HG03139 (cell line): Measurements from ENCODE around the gene NHSL2.

Experiments
- ATAC-seq: cut with Tn5 transposase; IDR thresholded peaks from one replicate; pipeline ENCODE4 v1.9.1; 2021; ENCODE audit not compliant: unreplicated experiment

Gene NHSL2

DNA sequence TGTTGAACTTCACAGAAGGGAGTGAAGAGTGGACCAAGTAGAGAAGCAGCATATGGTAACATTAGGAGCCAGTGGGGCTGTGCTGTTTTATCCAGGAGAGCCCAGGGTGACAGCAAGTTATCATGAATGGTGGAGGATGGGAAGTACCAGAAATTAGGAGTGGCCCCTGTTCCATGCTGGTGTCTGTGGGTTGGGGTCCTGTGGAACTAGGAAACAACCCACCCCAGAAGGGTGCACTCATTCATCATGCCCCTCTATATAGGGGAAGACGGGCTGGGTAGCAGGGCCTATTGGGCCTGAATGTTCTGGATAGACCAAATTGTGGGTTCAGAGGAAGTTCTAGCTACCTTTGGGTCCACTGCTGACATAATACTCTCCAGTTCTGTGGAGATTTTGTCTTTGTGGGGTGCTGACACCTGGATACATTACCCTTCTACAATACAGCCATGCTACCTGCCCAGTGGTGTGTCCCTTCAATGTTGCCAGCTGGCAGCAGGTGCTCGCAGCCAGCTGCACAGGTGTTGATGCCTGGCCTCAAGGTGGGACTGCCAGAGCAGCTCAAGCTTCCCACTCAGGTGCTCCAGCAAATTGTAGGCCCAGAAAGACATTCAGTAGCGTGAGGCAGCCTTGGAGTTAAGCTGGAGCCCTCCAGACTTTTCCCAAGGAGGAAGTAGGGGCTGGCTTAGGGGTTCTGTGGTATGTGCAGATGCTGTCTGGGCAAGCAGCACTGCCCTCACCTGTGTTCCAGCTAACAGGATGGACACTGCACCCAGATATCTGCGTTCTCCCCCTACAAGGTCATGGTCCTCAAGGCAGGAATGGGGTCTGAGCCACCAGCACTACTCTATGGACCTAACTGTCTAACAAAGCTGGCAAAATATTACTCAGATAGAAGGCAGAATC is 106.5 kb downstream of the NHSL2 start:
- ATAC-seq: no peak

DNA sequence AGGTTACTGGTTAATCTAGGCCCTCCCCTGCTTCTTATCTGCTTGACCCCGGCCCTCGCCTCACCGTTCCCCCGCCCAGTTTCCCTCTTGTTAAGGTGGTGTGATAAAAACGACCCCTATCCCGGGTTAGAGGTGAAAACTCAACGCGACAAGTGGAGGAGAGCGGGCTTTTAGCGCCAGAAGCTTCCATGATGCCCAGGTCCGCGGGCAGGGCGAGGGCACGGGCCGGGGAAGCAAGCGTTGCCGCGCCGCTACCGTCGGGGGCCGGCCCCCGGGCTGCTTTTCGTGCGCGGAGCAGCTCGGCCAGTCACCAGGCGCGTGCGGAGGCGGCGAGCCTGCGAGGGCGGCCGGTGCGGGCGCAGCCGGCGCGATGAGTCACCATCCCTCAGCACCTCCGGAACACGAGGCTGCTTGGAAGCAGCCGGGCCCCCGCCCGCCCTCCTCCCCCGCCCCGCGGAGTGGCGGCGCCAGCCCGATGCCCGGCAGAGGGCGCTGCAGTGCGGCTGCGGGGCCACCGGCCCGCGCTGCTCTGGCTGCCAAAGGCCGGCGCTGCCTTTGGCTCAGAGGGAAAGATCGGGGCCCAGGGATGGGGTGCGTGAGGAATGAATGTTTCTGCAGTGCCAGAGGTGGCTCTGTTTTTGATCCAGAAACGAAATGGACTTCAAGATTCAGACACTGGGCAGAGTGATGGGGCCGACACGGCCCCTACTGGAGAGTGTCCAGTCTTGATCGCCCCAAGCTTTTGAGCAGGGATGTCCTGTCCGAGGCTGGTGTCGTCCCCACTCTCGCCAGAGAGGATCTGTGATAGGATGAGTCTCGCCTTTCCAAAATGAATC is 107.8 kb downstream of the NHSL2 start:
- ATAC-seq: peak; percentile 72

DNA sequence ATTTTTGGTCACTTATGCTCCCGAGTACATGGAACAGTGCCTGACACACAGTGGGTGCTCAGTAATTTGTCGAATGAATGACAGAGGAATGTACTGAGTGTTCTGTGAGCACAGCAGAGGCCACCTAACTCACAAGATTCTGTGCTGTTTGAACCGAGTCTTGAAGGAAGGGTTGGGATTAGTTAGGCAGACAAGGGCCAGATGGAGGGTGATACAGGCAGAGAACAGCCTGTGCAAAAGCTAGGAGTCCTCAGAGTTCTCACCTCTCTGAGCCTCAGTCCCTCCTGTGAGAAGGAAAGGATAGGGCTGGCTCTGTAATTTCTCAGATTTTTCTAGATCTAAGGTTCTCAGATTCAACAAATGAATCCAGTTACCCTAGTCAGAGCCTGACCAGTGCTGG is 108.8 kb downstream of the NHSL2 start:
- no peak for ATAC-seq

DNA sequence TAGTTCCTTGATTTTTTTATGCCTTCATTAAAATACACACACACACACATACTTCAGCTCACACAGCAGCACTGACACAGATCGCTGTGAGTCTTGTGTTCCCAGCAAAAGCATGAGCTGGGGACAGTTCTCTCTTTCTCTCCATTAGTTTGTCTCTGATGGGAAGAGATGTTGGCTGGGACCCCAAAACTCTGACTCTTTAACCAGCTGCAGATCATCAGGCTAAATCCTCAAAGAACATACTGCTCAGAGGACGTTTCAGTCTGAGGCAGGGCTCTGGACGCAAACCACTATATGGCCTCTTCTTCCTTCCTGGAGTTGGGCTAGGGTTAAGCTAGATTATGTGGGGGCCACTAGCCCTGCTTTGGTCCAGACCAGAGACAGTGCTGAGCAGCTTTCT is 109.6 kb downstream of the NHSL2 start:
- ATAC-seq: no peak

DNA sequence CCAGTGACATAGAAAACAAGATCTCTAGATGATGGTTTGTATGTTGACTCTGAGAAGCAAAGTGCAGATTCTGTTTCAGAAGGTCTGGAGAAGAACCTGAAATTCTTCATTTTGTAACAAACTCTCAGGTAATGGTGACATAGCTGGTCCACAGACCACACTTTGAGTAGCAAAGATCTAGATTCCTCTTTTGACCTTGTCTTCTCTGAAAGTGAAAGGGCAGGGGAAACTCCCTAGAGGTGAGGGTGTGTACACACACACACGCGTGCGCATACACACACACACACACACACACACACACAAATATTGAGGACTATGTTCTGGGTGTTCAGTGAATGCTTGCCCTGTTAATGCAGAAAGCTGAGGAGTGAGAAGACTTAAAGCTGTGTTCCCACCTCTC is 110.1 kb downstream of the NHSL2 start:
- no peak for ATAC-seq

DNA sequence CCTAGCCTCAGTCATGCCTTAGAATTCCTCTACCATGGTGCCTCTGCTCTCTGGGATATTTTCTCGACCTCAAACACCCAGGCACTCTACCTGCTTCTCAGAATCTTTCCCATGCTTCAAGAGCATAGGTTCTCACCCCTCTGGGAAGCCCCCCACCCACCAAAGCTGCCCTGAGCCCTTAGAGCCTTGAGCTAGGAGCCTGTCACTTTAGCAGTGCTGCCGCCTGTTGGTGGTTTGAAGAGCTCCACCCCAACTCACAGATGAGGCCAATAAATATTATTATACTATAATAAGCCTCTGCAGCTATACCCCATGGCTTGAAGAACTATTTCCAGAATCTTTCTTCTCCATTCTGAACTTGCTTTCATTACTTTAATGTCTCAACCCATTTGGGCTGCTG is 111.3 kb downstream of the NHSL2 start:
- no peak for ATAC-seq

DNA sequence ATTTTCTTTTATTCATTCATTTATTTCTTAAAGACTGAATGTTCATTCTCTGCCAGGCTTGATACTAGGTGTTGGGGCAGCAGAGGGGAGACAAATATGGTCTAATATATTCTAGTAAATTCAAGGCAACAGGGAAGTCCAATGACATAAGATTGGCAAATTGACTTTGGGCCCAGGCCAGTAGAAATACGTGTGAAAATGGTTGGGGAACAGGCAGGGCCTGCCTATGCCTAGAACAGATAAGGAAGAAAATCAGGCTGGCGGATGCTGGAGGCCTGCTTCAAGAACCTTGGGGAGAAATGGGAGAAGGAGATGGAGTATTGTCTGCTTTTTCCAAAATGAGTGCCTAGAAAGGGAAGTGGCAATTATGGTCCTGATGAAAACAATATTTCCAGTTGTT is 112.4 kb downstream of the NHSL2 start:
- ATAC-seq: no peak

DNA sequence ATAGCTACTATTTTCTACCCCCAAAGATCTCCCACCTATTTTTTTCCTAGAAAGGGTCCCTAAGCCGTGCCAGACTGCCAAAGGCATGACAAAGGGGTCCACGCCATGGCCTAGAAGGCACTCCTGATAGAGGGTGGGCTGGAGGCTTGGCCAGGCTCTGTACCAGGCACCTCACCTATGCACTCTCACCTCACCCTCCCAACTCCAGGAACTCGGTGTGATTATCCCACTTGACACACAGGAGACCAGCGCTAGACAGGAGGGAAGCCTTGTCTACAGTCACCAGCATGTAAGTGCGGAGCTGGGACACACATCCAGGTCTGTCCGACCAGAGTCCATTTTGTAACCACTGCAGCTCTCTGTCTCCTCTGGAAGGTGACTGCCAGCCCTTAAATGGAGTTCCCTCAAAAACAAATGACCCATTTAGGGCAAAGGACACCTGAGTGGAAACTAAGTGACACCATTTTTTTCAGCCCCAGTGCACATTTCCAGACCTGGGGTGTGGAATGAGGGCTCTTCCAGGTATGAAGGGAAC is 114.7 kb downstream of the NHSL2 start:
- ATAC-seq: no peak

DNA sequence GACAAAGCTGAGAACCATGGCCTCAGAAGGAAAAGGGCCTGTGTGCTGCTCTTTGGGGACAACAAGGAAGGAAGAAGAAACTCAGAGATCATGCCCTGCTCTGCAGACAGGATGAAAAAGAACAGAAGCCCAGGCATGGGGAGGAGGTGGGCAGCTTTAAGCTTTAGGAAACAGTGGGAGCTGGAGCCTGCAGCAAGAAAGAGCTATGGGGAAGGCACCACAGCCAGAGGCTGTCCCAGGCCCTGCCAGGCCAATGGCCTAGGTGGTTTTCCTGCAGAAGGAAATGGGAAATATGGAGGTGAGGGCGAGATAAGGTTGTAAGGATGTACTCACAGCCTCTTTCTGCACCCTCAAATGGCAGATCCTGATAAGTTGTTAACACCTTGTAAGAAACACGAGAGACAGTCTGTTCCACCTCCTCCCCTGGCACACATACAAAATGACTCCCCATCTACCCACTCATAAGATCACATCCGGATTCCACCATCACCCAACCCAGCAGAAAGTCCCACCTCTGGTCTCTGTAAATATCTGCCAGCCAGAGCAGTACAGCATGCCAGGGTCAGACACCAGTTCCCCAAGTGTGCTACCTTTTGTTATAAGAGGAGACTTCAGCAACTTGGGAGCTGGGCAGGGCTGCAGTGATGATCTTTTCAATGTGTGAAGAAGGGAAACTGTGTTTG is 115.8 kb downstream of the NHSL2 start:
- ATAC-seq: no peak

DNA sequence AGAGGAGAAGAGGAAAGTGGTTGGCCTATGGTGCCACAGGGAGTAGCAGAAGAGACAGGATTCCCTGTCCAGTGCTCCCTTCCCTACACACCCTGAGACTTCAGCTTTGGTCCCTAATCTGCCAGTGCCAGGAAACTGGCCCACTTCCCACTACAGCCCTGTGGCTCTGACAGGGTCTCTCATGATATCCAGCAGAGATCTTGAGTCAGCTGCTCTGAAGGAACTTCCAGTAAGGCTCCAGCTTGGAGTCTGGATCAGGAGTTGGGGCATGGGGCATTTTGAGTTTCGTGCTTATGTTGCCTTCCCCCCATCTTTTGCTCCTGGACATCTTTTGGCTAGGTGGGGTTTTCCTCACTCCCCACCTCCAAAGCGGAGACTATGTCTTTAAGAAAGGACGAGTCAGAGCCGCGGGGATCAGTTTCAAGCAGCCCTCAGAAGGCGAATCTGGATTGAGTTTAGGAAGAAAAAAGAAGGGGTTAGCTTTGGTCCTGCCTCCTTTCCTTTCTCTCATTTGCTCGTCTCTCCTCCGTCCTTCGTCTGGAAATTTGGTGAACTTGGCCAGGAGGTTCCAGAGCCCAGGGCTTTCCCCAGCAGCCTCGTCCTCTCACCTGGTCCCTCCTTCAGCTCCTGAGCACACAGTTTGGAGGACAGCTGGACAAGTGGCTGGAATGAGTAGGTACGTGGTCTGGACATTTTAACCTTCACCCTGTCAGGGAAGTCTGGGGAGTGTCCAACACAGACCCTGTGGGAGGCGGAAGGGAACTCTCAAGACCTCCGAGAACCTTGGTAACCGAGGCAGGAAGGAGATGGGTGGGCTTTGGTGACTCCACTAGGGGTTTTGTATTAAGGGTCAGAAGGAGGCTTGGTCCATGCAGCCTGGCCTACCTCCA is 116.6 kb downstream of the NHSL2 start:
- no peak for ATAC-seq

DNA sequence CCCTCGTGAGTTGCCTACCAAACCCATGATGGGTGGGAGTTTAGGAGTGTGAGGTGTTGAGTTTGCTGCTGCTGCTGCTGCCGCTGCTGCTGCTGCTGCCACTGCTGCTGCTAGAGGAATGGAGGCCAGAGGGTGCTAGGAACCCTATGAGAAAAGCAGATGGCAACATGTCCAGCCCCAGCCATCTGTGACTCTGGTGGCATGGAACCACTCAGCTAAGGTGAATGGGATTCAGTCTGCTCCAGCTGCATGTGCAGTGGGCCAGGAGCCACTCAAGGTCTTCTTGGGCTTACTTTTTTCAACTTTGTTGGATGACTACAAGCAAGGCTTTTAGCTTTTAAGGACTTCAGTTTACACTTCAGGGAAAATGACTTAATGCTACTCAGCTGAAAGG is 117.3 kb downstream of the NHSL2 start:
- no peak for ATAC-seq

DNA sequence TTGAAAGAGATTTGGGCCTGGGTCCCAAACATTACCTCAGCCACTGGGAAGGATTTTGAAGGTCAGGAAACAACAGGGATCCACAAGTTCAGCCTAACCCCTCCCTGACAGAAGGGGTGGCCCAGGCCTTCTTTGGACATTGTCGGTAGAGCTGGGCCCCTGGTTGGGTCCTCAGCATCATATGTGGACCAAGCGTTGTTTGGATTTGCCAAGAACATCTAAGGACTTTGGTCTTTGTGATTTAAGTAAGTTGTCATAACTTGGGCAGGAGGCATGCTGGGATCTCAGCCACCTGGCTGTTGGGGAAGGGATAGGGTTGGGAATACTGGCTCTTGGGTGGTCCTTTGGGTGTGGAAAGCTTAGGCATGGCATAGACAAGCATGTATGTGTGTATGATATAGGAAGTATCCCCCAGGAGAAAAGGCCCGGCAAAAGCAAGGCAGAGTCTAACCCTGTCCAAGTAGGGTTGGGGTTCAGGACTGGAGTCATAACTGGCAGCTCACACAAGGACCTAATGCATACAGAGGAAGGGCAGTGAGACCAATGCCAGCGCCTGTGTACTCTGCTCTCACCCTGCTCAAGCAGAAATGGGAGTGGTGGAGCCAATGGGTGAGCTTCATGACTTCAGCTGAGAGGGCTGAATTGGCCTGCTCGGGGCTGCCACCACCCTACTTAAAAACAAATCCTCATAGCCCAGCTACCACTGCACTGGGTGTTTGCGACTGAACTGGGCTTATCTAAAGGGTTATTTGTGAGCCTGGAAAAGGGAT is 118.2 kb downstream of the NHSL2 start:
- no peak for ATAC-seq

DNA sequence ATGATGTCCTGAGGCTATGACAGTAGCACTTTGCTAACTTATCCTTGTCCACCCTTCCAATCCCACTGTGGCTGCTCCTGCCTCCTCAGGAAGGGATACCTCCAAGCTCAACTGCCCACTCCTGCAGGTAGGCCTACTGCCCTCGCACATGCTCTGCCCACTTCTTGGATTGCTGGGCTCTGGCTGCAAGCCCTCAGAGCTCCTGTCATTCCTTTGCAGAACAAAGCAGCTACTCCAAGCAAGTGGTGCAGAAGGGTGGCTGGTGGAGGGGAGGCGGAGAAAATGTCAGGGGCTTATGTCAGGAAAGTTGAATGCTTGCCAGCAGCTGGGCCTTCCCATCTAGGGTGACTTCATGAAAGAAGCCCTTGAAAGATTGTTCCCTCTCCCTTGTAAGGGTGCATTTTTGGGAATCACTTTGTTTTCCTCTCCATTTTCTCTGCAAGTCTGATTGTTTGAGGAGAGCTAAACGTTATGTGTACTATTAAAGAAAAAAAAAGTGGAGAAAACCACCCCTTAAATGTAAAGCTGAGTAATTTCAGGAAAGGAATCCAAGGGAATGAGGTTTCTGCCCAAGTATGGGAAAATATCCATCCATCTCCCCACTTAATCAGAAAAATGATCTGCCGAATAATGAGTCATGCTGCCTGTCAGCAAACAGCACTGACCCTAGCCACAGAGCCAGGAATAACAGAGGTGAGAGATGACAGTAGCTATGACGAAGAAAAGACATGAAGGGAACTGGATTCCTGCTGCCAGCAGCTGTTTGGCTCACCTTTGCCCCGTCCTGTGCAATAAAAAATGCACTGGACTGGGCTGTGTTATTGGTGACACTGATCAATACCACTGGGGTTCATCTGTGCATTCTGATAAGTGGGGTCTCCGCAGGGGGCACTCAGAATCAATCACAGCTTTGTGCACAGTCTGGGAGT is 119.1 kb downstream of the NHSL2 start:
- no peak for ATAC-seq

DNA sequence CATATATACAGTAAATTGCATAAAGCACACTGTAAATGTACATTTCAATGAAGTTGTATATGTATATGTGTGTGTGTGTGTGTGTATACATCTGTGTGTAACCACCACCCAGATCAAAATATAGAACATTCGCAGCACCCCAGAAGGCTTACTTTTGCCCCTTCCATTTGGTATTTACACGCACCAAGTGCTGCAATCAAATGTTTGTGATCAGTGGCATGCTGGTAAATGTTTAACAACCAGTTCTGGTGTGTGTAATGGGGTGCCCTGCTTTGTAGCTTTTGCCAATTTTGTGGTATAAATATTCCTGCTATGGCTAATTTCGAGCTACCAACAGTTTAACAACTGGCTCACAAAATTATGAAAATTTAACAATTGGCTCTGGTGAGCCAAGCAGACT is 119.8 kb downstream of the NHSL2 start:
- ATAC-seq: no peak

DNA sequence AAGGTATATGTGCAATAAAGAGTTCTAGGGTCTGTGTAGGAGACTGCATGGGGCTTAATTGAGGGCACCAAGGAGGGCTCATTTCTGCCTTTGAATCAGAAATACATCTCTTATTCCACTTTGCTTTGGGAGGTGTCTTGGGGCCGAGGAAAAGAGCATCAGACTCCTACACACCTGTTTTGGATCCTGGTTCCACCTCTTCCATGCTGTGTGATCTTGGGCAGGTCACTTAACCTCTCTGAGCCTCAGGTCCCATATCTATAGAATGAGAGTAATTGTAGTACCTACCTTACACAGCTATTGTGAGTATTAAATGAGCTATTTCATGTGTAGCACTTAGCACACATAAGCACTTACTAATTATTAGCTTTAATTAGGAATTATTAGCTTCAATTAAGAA is 120.5 kb downstream of the NHSL2 start:
- ATAC-seq: no peak

DNA sequence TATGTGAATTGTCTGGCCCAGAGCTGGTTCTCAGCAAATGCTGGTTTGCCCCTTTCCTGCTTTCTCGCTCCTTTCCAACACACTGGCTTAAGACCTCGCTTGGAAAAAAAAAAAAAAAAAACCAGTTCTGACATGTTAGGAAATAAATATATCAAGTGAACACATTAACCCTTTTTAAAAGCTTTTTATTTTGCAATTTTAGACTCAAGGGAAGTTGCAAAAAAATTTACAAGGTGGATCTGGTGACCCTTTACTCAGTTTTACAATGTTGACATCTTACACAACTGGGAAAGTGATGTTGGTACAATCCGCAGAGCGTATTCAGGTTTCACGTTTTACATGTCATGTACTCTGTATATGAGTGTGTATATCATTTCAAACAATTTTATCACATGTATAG is 121.0 kb downstream of the NHSL2 start:
- ATAC-seq: no peak

DNA sequence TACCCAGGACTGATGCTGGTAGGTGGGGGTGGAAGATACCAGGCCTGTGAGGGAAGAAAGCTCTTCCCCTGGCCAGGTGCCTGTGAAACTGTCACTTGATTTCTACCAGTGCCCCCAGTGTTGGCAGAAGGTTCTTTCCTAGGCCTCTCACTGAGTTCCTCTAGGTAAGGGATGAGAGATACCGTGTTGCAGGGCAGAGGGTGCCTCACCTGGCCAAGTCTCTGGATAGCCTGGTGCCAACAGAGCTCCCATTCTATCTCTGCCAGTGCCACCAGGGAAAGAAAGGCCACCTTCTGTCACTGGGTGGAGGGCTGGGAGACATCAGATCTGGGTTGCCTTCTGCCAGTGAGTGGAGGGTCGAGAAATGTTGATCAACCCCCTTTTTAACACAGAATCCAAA is 127.0 kb downstream of the NHSL2 start:
- ATAC-seq: no peak

DNA sequence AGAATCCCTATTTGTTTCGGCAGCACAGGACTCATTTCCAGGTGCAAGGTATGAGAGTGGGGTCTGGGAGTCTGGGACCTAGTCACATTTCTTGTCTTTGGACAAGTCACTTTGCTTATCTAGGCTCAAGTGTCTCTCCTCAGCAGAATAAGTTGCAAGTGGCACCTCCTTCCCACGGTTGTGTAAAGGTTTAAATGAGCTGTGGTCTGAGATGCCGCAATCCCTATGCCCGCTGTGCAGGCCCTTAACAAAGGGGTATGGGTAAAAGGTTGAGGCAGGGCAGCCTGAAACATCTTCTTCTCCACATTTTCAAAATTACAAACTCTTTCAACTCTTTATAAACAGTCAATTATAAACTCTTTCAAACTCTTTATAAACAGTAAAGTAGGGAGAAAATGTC is 127.4 kb downstream of the NHSL2 start:
- no peak for ATAC-seq

DNA sequence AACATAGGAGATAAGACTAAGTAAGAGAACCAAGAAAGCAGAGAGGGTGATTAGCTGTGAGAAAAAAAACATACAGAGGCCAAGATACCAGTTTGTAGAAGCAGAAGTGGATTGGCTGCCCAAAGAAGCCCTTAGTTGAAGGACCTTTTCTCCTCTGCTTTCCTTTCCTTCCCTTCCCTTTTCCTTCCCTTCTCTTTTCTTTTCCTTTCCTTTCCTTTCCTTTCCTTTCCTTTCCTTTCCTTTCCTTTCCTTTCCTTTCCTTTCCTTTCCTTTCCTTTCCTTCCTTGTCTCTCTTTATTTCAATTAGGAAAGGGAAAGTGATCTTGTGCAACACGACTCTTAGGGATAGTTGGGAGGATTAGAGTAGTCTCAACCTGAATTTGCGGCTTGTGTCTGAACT is 128.2 kb downstream of the NHSL2 start:
- no peak for ATAC-seq
